RKO (cell line): ENCODE data around the gene SEC61A1.

Source experiments
- DNase-seq: peaks from one replicate; pipeline ENCODE4 v3.0.0-alpha.2; 2016; ENCODE audit warnings: low spot score

The SEC61A1 gene

DNA sequence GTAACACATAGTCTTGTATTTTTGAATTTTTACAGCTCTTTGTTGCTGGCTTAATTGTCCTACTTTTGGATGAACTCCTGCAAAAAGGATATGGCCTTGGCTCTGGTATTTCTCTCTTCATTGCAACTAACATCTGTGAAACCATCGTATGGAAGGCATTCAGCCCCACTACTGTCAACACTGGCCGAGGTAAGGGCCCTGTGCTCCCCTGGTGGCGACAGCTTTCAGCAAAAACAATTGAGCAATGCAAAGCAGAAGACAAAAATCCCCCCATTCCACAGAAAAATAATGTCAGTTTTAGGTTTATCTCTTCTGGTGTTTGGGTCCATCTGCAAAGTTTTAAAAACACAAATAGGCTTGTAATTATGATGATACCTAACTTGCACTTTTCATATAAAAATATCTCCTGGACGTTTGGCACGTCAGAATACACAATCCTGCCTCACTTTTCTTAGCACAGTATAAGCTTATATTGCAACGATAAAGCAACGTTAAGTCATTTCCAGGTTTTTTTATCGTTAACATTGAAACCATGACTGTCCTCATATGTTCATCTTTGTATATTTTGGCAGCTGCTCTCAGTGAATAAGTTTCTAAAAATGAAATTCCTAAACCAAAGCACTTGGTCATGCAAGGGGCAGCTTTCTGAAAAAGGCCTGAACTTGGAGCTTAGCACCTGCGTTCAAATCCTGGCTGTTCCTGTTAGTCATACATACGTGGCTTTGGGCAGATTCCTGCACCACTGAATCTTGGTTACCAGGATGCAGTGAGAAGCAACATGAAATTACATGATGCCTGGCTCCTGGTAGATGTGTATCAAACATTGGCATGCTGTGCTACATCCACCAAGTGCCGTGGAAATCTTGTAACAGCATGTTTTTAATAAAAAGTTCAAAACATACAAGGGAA is 8.5 kb downstream of the SEC61A1 start:
- peak; percentile 75 for DNase-seq

- no peak for DNase-seq
These were observed 10.0 kb downstream of the SEC61A1 start for GRCh38 chr3:128062033-128062745.

DNA sequence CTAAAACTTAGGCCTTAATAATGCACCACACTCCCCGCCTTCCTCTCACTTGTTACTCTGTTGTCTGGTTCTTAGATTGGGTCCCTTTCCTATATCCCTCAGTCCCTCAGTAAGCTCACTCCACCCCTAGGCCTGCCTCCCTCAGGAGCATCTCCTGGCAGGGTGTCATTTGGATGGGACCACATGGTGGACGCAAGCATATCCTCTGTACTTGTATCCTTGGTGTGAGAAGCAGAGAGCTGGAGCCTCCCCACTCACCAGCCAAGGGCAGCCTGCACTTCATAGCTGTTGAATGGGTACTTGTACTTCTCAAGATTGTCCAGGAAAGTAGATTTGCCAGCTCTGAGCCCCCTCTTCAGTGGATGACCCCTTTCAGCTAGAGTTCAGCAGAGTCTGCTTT is 11.6 kb downstream of the SEC61A1 start:
- no peak for DNase-seq

GRCh38 chr3:128064962-128065361 is 12.7 kb downstream of the SEC61A1 start:
- no peak for DNase-seq

DNA sequence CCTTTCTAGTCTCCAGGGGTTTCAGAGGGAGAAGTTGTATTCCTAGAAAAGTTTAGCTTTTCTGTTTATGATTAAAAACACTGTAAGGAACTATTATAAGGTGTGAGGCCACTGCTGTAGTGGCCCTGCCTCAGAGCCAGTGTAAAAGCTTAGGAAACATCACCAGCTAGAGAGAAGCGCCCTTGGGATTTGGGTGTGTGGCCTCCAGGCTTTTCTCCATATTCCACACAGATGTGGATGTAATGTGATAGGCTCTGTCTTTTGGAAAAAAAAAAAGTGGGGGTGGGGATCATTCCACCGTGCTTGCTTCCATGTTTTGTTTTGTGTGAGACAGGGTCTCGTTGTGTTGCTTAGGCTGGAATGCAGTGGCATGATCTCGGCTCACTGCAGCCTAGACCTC is 13.9 kb downstream of the SEC61A1 start:
- no peak for DNase-seq

GRCh38 chr3:128066676-128067075 is 14.4 kb downstream of the SEC61A1 start:
- DNase-seq, result no peak

- DNase-seq, result peak; percentile 63
These were observed 15.3 kb downstream of the SEC61A1 start for GRCh38 chr3:128067489-128067888.

- peak; percentile 62 for DNase-seq
These were observed 16.0 kb downstream of the SEC61A1 start for GRCh38 chr3:128068156-128068620.

DNA sequence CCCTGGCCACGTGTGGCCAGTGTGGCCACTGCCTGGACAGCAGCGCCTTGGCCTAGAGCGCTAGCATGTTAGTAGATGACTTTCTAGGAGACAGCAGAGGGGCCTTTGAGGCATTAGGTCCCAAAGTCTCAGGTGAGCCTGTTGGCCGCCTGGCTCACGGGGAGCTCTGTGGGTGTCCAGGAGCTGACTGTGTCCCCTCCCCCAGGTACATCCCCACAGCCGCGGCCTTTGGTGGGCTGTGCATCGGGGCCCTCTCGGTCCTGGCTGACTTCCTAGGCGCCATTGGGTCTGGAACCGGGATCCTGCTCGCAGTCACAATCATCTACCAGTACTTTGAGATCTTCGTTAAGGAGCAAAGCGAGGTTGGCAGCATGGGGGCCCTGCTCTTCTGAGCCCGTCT is 17.0 kb downstream of the SEC61A1 start:
- no peak for DNase-seq

DNA sequence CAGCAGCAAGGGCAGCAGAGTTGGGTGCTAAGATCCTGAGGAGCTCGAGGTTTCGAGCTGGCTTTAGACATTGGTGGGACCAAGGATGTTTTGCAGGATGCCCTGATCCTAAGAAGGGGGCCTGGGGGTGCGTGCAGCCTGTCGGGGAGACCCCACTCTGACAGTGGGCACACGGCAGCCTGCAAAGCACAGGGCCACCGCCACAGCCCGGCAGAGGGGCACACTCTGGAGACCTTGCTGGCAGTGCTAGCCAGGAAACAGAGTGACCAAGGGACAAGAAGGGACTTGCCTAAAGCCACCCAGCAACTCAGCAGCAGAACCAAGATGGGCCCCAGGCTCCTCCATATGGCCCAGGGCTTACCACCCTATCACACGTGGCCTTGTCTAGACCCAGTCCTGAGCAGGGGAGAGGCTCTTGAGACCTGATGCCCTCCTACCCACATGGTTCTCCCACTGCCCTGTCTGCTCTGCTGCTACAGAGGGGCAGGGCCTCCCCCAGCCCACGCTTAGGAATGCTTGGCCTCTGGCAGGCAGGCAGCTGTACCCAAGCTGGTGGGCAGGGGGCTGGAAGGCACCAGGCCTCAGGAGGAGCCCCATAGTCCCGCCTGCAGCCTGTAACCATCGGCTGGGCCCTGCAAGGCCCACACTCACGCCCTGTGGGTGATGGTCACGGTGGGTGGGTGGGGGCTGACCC is 18.8 kb downstream of the SEC61A1 start:
- DNase-seq, result no peak

GRCh38 chr3:128071771-128072453 is 19.7 kb downstream of the SEC61A1 start:
- DNase-seq, result no peak

DNA sequence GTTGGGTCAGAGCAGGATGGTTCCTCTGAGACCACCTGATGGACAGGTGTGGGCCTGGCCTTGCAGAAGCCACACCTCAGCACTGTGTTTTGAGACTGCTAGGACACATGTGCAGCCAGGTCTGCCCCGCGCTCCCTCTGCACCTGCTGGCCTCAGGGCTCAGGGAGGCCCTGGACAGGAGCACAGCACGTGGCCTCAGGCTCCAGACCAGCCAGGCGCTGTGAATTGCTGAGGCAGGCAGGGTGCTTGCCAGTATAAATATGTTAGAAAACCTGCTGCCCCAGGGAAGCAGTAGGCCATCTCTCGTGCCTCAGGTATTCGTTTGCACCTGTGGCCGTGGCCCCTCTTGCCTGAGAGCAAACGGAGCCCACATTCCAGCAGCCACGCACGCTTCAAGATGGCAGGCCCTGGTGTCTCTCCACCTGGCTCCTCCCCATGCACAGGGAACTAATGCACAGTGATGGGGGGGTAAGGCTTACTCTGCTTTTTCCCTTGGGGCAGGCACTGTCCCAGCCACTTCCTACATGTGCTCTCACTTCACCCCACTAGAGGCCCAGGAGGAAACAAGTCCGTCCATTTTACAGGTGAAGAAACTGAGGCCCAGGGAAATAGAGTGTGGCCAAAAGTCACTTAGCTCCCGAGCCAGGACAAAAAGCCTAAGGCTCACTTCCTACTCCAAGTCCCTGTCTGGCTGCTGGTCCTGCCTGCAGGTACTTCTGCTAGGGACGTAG is 20.4 kb downstream of the SEC61A1 start:
- no peak for DNase-seq

DNA sequence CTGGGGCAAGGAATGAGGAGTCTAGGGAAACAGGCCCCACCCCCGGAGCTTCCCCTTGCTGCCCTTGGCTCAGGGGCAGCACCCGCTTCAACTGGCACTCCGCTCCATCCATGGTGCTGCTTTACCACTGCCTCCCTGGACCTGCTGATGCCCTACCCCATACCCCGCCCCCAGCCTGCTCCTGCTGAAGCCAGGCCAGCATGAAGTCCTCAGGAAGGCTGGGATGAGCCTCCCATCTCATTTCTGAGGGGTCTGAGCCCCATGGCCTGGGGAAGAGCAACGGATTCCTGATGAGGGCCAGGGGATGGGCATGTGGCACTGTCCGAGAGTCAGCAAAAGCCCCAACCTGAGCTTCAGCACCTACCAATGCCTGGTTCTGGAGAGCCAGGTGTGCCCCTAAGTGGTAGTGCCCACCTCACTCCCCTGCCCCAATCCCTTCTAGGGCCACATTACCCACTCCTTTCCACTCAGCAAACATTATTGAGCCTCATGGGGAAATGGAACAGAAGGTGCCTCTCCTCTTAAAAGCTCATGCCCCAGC is 21.0 kb downstream of the SEC61A1 start:
- DNase-seq, result no peak

DNA sequence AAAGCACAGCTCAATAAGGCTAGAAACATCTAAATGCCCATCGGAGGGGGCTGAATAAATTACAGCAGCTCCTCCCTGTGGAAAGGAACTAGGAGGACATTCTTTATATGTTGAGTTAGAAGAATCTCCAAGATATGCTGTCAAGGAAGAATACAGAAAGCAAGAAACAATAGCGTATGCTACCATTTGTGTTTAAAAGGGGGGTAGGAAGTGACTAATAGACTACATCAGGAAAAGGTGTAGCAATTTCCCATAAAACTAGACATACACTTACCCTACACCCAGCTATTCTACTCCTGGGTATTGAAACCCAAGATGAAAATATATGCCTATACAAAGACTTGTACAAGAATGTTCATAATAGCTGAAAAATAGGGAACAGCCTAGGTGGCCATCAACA is 21.6 kb downstream of the SEC61A1 start:
- peak; percentile 15 for DNase-seq

DNA sequence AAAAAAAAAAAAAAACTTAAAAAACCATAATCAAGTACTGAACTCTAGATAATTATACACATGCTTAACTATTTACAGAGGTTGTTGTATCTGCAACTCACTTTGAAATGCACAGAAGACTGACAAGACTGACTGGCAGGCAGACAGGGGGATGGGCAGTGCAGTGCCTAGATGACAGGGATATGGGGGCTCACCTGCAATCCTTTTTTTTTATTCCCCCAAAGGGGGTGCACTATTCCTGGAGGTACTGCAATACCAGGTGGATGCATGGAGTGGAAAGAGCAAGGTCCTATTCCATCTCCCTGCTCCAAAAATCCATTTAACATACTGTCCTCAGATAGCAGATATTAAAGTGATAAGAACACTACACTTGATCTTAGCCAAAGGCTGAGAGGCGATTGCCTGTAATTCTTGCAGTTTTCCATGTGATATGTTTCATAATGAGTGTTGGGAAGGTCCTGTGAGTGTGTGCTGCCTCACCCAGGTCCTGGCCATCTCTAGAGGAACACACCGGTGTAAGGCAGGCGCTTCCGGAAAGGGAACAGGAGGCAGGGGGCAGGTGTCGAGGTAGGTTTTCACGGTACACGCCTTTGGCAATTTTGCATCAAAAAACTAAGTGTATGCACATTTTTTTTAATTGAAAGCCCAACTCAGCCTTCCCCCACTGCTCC is 22.7 kb downstream of the SEC61A1 start:
- no peak for DNase-seq

DNA sequence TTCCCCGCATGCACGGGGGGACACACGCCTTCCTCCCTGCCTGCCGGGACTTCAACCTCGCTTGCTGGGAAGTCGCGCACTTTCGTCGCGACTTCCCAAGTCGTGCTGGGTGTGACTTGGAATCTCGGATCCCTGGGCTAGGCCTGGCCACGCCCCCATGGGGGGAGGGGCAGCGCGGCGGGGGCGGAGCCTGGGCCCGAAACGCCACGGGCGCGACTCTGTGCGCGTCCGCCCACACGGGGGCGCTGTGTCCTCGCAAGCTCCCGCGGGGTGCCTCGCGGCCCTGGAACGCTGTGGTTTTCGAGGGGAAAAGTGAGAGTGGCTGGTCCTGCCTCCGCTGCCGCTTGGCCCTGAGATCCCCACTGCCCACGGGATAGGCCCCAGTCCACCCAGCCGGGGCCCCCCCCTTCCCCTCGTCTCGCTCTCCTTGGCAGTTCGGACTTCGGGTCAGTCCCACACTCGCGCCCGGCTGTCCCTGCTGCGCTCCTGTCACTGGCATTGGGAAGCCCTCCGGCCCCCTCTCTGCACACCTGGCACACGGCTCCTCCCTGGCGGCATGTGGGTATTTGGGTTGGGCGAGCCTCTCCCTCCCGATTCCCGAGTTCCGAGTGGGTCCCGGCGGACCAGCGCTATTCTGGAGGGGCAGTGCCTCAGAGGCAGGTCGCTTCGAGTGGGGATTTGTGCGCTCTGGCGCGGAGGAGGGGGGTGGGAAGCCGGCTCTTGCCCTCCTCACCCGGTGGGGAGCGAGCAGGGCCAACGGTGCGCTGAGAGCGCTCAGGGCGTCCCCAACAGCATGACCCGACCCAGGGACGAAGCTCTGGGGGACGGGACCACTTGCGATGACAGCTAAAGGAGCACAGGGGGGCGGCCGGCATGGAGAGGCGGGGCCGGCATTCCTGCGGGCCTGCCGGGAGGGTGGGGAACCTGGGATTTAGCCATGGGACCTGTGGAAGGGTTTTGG is 23.6 kb downstream of the SEC61A1 start:
- DNase-seq, result no peak

GRCh38 chr3:128076483-128077201 is 24.4 kb downstream of the SEC61A1 start:
- no peak for DNase-seq

DNA sequence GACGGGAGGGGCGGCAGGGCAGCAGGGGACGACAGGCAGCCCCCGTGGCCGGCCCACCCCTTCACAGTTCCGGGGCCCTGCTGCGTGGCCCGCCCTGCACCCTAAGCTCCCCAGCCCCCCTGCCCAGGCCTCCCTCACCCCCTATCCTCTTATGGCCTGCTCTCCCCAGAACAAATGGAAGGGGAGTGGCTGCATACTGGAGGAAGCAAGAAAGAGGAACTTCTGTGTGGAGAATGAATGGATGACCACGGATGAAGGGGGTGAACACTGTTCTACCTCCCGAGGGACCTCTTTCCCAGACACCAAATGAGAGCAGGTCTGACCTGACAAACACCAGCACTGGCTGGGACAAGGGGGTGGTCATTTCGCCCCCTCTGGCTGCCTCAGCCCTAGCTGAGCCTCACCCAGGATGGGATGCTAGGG is 25.0 kb downstream of the SEC61A1 start:
- no peak for DNase-seq

GRCh38 chr3:128077665-128078064 is 25.4 kb downstream of the SEC61A1 start:
- no peak for DNase-seq
